ENCODE measurements around the gene TRPM7.

TRPM7 gene

GRCh38 chr15:50558012-50558411 lies 128.6 kb downstream of the TRPM7 start:
- DNase-seq: no peak

GRCh38 chr15:50556642-50557371 lies 129.8 kb downstream of the TRPM7 start:
- DNase-seq: no peak

GRCh38 chr15:50552238-50552637 lies 134.4 kb downstream of the TRPM7 start:
- DNase-seq: no peak

GRCh38 chr15:50549326-50549725 lies 137.3 kb downstream of the TRPM7 start:
- DNase-seq: no peak

GRCh38 chr15:50546566-50546965 lies 140.0 kb downstream of the TRPM7 start, which contains the start of gene USP50:
Gene USP50, minus strand, starts transcription at chr15:50546666. Its CDS starts 141 bp downstream, at chr15:50546525.
- DNase-seq: no peak

- DNase-seq: no peak
These were observed 142.2 kb downstream of the TRPM7 start for GRCh38 chr15:50544368-50544767.

- DNase-seq: no peak
These were observed 143.0 kb downstream of the TRPM7 start for GRCh38 chr15:50543556-50543955.

- no peak for DNase-seq
These were observed 143.7 kb downstream of the TRPM7 start for GRCh38 chr15:50542887-50543210.

GRCh38 chr15:50531766-50532165 lies 154.8 kb downstream of the TRPM7 start:
- DNase-seq: no peak

- no peak for DNase-seq
These were observed 155.4 kb downstream of the TRPM7 start for GRCh38 chr15:50531163-50531562.

GRCh38 chr15:50523851-50524251 lies 162.7 kb downstream of the TRPM7 start:
- no peak for DNase-seq

GRCh38 chr15:50519740-50520425 lies 166.7 kb downstream of the TRPM7 start:
- DNase-seq: no peak

GRCh38 chr15:50513001-50513400 lies 173.6 kb downstream of the TRPM7 start:
- DNase-seq: no peak

Measured in activated T-cell treated with anti-CD3 and anti-CD28 coated beads for 4 hours (primary cell).